OCI-LY7 (cell line): ENCODE results near the gene CUX1.

Source experiments
- CTCF ChIP-seq: fragments of 200-600 bp; sonication (generic); conservative IDR thresholded peaks from 2 replicates; pipeline ENCODE4 v1.5.1; 2014; ENCODE audit warnings: mild to moderate bottlenecking, antibody characterized with exemption, low read length, moderate library complexity, mixed read lengths
- EZH2phosphoT487 ChIP-seq: fragments of 200-600 bp; sonication (generic); IDR thresholded peaks from 2 replicates; pipeline ENCODE4 v1.6.1; 2018; ENCODE audit warnings: low read depth, borderline replicate concordance, mild to moderate bottlenecking, mixed run types, antibody characterized with exemption, low read length, moderate library complexity, mixed read lengths

- TF ChIP-seq CTCF (no peak), EZH2phosphoT487 (no peak)
Observed at GRCh38 chr7:101974393-101974792, 157.0 kb downstream of the CUX1 start.
